ENCODE data around the gene WDR75.
"Not testable (repeated sequence)": the region's sequence is repeated elsewhere in the genome, so short reads cannot be mapped to it uniquely, and the experiment has no call there.

WDR75 gene

GRCh38 chr2:189442468-189442867 is 1.2 kb downstream of the WDR75 start:
- no peak for DNase-seq

GRCh38 chr2:189444322-189444721 is 3.0 kb downstream of the WDR75 start:
- no peak for DNase-seq

GRCh38 chr2:189446780-189447179 is 5.5 kb downstream of the WDR75 start:
- DNase-seq: no peak

GRCh38 chr2:189454009-189454408 is 12.7 kb downstream of the WDR75 start:
- DNase-seq: no peak

- no peak for DNase-seq
Measured at GRCh38 chr2:189465076-189465475, 23.8 kb downstream of the WDR75 start.

- no peak for DNase-seq
Measured at GRCh38 chr2:189465478-189465877, 24.2 kb downstream of the WDR75 start.

- DNase-seq: no peak
Measured at GRCh38 chr2:189466046-189466445, 24.8 kb downstream of the WDR75 start.

- peak; percentile 69 for DNase-seq
Measured at GRCh38 chr2:189466656-189467055, 25.4 kb downstream of the WDR75 start.

- no peak for DNase-seq
Measured at GRCh38 chr2:189467160-189467559, 25.9 kb downstream of the WDR75 start.

GRCh38 chr2:189467593-189467992 is 26.3 kb downstream of the WDR75 start:
- no peak for DNase-seq

GRCh38 chr2:189474526-189474925 is 33.3 kb downstream of the WDR75 start:
- DNase-seq: no peak

- DNase-seq: no peak
Measured at GRCh38 chr2:189477756-189478155, 36.5 kb downstream of the WDR75 start.

GRCh38 chr2:189478289-189478688 is 37.0 kb downstream of the WDR75 start:
- not testable (repeated sequence) for DNase-seq

GRCh38 chr2:189481071-189481470 is 39.8 kb downstream of the WDR75 start:
- no peak for DNase-seq

- no peak for DNase-seq
Measured at GRCh38 chr2:189483571-189483970, 42.3 kb downstream of the WDR75 start.

- peak; percentile 18 for DNase-seq
Measured at GRCh38 chr2:189483980-189484740, 42.9 kb downstream of the WDR75 start.

GRCh38 chr2:189485146-189485545 is 43.9 kb downstream of the WDR75 start:
- no peak for DNase-seq

GRCh38 chr2:189486237-189486770 is 45.0 kb downstream of the WDR75 start:
- DNase-seq: no peak

GRCh38 chr2:189487283-189488007 is 46.2 kb downstream of the WDR75 start:
- no peak for DNase-seq

GRCh38 chr2:189488008-189488310 is 46.7 kb downstream of the WDR75 start:
- DNase-seq: no peak

- DNase-seq: no peak
Measured at GRCh38 chr2:189492451-189492850, 51.2 kb downstream of the WDR75 start.

GRCh38 chr2:189498205-189498604 is 56.9 kb downstream of the WDR75 start:
- DNase-seq: no peak

GRCh38 chr2:189499137-189499536 is 57.9 kb downstream of the WDR75 start:
- DNase-seq: no peak

GRCh38 chr2:189500456-189501160 is 59.3 kb downstream of the WDR75 start:
- peak; percentile 33 for DNase-seq

All from DMS53 (cell line).